ENCODE data around the gene RAB6A. TPM values are rescaled to one million over a fixed set of nuclear protein-coding genes. Genes with fewer than 3 reads are reported as not detected.

Gene RAB6A
- total and polyA plus RNA-seq, 10 of the 15 experiments (the other 5 are each of a cell fraction or from before 2014, with no cell fraction given), result 9.8 to 107 (median 34.1) TPM

DNA sequence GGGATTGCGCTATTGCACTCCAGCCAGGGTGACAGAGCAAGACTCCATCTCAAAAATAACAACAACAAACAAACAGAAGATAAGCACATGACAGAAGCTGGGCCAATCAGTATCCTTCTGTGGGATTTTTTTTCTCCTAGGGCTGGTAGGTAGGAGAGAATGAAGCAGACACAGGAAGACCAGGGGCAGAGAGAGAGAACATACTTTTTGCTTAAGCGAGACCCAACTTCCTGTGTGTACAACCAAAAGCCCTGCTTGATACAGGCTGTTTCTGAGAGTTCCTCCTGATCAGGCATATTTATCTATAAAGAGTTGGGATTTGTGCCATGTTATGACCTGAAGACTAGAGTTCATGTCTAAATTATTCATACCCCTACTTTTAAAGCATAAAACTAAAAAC is 126.9 kb downstream of the RAB6A start:
- RAD21 ChIA-PET (ENCODE audit: unreplicated experiment), result no interaction called here
- TF ChIP-seq, protein P1, sequence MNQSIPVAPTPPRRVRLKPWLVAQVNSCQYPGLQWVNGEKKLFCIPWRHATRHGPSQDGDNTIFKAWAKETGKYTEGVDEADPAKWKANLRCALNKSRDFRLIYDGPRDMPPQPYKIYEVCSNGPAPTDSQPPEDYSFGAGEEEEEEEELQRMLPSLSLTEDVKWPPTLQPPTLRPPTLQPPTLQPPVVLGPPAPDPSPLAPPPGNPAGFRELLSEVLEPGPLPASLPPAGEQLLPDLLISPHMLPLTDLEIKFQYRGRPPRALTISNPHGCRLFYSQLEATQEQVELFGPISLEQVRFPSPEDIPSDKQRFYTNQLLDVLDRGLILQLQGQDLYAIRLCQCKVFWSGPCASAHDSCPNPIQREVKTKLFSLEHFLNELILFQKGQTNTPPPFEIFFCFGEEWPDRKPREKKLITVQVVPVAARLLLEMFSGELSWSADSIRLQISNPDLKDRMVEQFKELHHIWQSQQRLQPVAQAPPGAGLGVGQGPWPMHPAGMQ (IDR thresholded peaks at IDR 0.05; ENCODE audit: borderline replicate concordance), result no peak
- TF ChIP-seq KLF5 (IDR thresholded peaks at IDR 0.05; ENCODE audit: partially characterized antibody) (no peak), SREBF2 (IDR thresholded peaks at IDR 0.05; ENCODE audit: low read length) (no peak), LARP7 (IDR thresholded peaks at IDR 0.05) (no peak), GABPA (IDR thresholded peaks at IDR 0.05; ENCODE audit: low read depth) (no peak), SP1 (IDR thresholded peaks at IDR 0.05; ENCODE audit: low read depth, low read length) (no peak), RCOR1 (conservative IDR thresholded peaks at IDR 0.05; ENCODE audit: low read depth, low read length) (no peak), RELA (IDR thresholded peaks at IDR 0.05; ENCODE audit: borderline replicate concordance, partially characterized antibody) (no peak), ATF7 (IDR thresholded peaks at IDR 0.05; ENCODE audit: low read depth) (no peak), CHD4 (IDR thresholded peaks at IDR 0.05) (no peak)
- TF ChIP-seq, protein P2, sequence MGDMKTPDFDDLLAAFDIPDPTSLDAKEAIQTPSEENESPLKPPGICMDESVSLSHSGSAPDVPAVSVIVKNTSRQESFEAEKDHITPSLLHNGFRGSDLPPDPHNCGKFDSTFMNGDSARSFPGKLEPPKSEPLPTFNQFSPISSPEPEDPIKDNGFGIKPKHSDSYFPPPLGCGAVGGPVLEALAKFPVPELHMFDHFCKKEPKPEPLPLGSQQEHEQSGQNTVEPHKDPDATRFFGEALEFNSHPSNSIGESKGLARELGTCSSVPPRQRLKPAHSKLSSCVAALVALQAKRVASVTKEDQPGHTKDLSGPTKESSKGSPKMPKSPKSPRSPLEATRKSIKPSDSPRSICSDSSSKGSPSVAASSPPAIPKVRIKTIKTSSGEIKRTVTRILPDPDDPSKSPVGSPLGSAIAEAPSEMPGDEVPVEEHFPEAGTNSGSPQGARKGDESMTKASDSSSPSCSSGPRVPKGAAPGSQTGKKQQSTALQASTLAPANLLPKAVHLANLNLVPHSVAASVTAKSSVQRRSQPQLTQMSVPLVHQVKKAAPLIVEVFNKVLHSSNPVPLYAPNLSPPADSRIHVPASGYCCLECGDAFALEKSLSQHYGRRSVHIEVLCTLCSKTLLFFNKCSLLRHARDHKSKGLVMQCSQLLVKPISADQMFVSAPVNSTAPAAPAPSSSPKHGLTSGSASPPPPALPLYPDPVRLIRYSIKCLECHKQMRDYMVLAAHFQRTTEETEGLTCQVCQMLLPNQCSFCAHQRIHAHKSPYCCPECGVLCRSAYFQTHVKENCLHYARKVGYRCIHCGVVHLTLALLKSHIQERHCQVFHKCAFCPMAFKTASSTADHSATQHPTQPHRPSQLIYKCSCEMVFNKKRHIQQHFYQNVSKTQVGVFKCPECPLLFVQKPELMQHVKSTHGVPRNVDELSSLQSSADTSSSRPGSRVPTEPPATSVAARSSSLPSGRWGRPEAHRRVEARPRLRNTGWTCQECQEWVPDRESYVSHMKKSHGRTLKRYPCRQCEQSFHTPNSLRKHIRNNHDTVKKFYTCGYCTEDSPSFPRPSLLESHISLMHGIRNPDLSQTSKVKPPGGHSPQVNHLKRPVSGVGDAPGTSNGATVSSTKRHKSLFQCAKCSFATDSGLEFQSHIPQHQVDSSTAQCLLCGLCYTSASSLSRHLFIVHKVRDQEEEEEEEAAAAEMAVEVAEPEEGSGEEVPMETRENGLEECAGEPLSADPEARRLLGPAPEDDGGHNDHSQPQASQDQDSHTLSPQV (IDR thresholded peaks at IDR 0.05), result no peak
- TF ChIP-seq, protein P3, sequence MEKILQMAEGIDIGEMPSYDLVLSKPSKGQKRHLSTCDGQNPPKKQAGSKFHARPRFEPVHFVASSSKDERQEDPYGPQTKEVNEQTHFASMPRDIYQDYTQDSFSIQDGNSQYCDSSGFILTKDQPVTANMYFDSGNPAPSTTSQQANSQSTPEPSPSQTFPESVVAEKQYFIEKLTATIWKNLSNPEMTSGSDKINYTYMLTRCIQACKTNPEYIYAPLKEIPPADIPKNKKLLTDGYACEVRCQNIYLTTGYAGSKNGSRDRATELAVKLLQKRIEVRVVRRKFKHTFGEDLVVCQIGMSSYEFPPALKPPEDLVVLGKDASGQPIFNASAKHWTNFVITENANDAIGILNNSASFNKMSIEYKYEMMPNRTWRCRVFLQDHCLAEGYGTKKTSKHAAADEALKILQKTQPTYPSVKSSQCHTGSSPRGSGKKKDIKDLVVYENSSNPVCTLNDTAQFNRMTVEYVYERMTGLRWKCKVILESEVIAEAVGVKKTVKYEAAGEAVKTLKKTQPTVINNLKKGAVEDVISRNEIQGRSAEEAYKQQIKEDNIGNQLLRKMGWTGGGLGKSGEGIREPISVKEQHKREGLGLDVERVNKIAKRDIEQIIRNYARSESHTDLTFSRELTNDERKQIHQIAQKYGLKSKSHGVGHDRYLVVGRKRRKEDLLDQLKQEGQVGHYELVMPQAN (conservative IDR thresholded peaks at IDR 0.05), result no peak
- TF ChIP-seq, protein P4, sequence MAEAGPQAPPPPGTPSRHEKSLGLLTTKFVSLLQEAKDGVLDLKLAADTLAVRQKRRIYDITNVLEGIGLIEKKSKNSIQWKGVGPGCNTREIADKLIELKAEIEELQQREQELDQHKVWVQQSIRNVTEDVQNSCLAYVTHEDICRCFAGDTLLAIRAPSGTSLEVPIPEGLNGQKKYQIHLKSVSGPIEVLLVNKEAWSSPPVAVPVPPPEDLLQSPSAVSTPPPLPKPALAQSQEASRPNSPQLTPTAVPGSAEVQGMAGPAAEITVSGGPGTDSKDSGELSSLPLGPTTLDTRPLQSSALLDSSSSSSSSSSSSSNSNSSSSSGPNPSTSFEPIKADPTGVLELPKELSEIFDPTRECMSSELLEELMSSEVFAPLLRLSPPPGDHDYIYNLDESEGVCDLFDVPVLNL (IDR thresholded peaks at IDR 0.05; ENCODE audit: low read depth, low read length), result no peak
- TF ChIP-seq, protein P5, sequence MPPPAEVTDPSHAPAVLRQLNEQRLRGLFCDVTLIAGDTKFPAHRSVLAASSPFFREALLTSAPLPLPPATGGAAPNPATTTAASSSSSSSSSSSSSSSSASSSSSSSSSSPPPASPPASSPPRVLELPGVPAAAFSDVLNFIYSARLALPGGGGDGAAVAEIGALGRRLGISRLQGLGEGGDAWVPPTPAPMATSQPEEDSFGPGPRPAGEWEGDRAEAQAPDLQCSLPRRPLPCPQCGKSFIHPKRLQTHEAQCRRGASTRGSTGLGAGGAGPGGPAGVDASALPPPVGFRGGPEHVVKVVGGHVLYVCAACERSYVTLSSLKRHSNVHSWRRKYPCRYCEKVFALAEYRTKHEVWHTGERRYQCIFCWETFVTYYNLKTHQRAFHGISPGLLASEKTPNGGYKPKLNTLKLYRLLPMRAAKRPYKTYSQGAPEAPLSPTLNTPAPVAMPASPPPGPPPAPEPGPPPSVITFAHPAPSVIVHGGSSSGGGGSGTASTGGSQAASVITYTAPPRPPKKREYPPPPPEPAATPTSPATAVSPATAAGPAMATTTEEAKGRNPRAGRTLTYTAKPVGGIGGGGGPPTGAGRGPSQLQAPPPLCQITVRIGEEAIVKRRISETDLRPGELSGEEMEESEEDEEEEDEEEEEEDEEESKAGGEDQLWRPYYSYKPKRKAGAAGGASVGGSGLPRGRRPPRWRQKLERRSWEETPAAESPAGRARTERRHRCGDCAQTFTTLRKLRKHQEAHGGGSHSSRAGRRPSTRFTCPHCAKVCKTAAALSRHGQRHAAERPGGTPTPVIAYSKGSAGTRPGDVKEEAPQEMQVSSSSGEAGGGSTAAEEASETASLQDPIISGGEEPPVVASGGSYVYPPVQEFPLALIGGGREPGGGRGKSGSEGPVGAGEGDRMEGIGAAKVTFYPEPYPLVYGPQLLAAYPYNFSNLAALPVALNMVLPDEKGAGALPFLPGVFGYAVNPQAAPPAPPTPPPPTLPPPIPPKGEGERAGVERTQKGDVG (CRISPR knock-in tag; IDR thresholded peaks at IDR 0.05), result no peak

More for the DNA sequence above, 126.9 kb downstream of the RAB6A start:
- H2AFZ ChIP-seq (ENCODE audit: control insufficient read depth, low read depth, low read length), result no peak overlapping the region
- no peaks in the 10 kb centered on the region; the same call in 2 of the 3 replicates for H3K9me3 ChIP-seq (replicated peaks; ENCODE audit: control insufficient read depth, insufficient read depth, low read length)
- H3K4me3 ChIP-seq, result no peak overlapping the region
- no peaks in the 10 kb centered on the region for H3K4me1 ChIP-seq (ENCODE audit: control insufficient read depth, insufficient read depth, low read length)
- H4K20me1 ChIP-seq (ENCODE audit: control insufficient read depth, insufficient read depth), result no peaks in the 10 kb centered on the region
- WGBS (ENCODE audit: insufficient coverage, insufficient replicate concordance, low lambda C conversion rate, missing lambda C conversion rate), result 44% methylated on average over 2 of the region's 2 CpGs
- H3K27me3 ChIP-seq (replicated peaks in 1 of 2; ENCODE audit: control insufficient read depth in 2 of 2, insufficient read depth in 2 of 2, low read length in 1 of 2), result no peaks in the 10 kb centered on the region
- H3K9ac ChIP-seq (ENCODE audit: control insufficient read depth, insufficient read depth, low read length), result no peak overlapping the region
- intact Hi-C loops (cut with micrococcal nuclease; ENCODE audit: unreplicated experiment), result no loop called here
- H3K27ac ChIP-seq (ENCODE audit: control insufficient read depth, insufficient read depth), result no peak overlapping the region
- DNase-seq (ENCODE audit: low read depth, low spot score) (no peak), FAIRE-seq (no peak), ATAC-seq (no peak)
- ChIA-PET SMC1A (ENCODE audit: uncharacterized antibody, unreplicated experiment) (no interaction called here), POLR2A (no interaction called here), CTCF (interaction anchor here (0.6 to 0.8 kb wide), 2 partner anchors 27 to 35 kb away, joined by 3 to 5 read pairs; no protein-coding TSS in a partner anchor)
- H3K4me2 ChIP-seq (ENCODE audit: control insufficient read depth, insufficient read depth), result no peak overlapping the region
- BruUV-seq (replicated peaks), result no TSS peak
- no peaks in the 10 kb centered on the region for H3K79me2 ChIP-seq (ENCODE audit: control insufficient read depth, insufficient read depth, low read length)
- H3K36me3 ChIP-seq (ENCODE audit: control insufficient read depth in 2 of 2, insufficient read depth in 2 of 2, low read length in 1 of 2), result no peaks in the 10 kb centered on the region
- in situ Hi-C loops (cut with MboI), result no loop called here

Measured in GM12878 (cell line).